Testis (tissue), 3 donors: Measurements from ENCODE around the gene CEMP1. TPM values are rescaled to one million over a fixed set of nuclear protein-coding genes. Genes with fewer than 3 reads are reported as not detected.
"Not testable (repeated sequence)": the region's sequence is repeated elsewhere in the genome, so short reads cannot be mapped to it uniquely, and the experiment has no call there.

Source experiments
- DNase-seq: peaks from one replicate; pipeline ENCODE4 v3.0.0-alpha.2; 2019
- H3K27ac ChIP-seq, 2 donors: fragments of 200-600 bp; sonication (generic); one replicate each; pipeline ENCODE4 v1.5.1; 2019
- H3K27me3 ChIP-seq: fragments of 200-600 bp; sonication (generic); one replicate; pipeline ENCODE4 v1.5.1; 2019
- H3K36me3 ChIP-seq: fragments of 200-600 bp; sonication (generic); one replicate; pipeline ENCODE4 v1.5.1; 2017; ENCODE audit warnings: low read depth; ENCODE audit errors: missing control alignments
- H3K4me1 ChIP-seq: fragments of 200-600 bp; sonication (generic); one replicate; pipeline ENCODE4 v1.5.1; 2019
- H3K4me3 ChIP-seq, 2 donors: fragments of 200-600 bp; sonication (generic); one replicate each; pipeline ENCODE4 v1.5.1; 2017 to 2019
- H3K9me3 ChIP-seq: fragments of 200-600 bp; sonication (generic); one replicate; pipeline ENCODE4 v1.5.1; 2017
- CTCF ChIP-seq, 3 experiments: fragments of 450-650 bp in 2 of 3; fragments of 200-600 bp in 1 of 3; sonication (generic) in 1 of 3; IDR thresholded peaks; one replicate each; pipeline ENCODE4 v1.5.1; 2016 to 2019; ENCODE audit warnings: antibody characterized with exemption in 3 of 3, mild to moderate bottlenecking in 2 of 3, moderate library complexity in 1 of 3
- POLR2A ChIP-seq: fragments of 450-650 bp; IDR thresholded peaks from one replicate; pipeline ENCODE4 v1.6.1; 2017; ENCODE audit warnings: antibody characterized with exemption, mild to moderate bottlenecking, moderate library complexity
- WGBS, 2 donors: methylation state at CpG; one replicate each; pipeline ENCODE4 v1.1.5; 2018; 5-methylcytosine and 5-hydroxymethylcytosine counted together
- intact Hi-C: fragments of 100-400 bp; cut with DNase I; formaldehyde crosslinking; loops from one replicate; pipeline ENCODE4 v1.15.1; 2023; ENCODE audit warnings: low total_unique reads
- polyA plus RNA-seq: library from polyadenylated mRNA; stranded (reverse); fragments of 350-450 nt; fragmentation: Illumina TruSeq; extraction: RNeasy Lipid Tissue Mini Kit (QIAGEN cat#74804); gene quantifications from one replicate; pipeline ENCODE4 v1.2.3, GENCODE V29; 2014; ENCODE audit warnings: low read depth, low replicate concordance; ENCODE audit not compliant: insufficient read depth
- total RNA-seq, 2 donors: library from RNA; depleted of rRNA; stranded (reverse); fragments of >200 nt; gene quantifications; one replicate each; pipeline ENCODE4 v1.2.3, GENCODE V29; 2016

The CEMP1 gene
- total and polyA plus RNA-seq, 3 donors from 2014 or later = 1.6 to 5.5 (median 5.4) TPM

- TF ChIP-seq CTCF (IDR thresholded peaks at IDR 0.05) = no peak
- TF ChIP-seq POLR2A = no peak
- H3K27me3 ChIP-seq = no peaks in the 10 kb centered on the region
- no peak overlapping the region for H3K27ac ChIP-seq
- intact Hi-C loops = no loop called here
- H3K4me1 ChIP-seq = peaks cover under 1% of the 10 kb centered on the region
- H3K36me3 ChIP-seq = no peaks in the 10 kb centered on the region
- 87 to 92% methylated on average over 11 of the region's 11 CpGs for WGBS, 2 donors
- no peak for DNase-seq
- H3K4me3 ChIP-seq = no peak overlapping the region
- H3K9me3 ChIP-seq = no peaks in the 10 kb centered on the region
Measured at GRCh38 chr16:2533912-2534311, 2.7 kb upstream of the CEMP1 start.

- H3K9me3 ChIP-seq, intact Hi-C loops, DNase-seq, H3K36me3 ChIP-seq, H3K27me3 ChIP-seq, H3K4me1 ChIP-seq: not testable (repeated sequence)
- H3K27ac ChIP-seq = peak overlapping the region; percentile 90 to 93
- 26 to 39% methylated on average over 16 of the region's 16 CpGs for WGBS, 2 donors
- H3K4me3 ChIP-seq = peak overlapping the region; percentile 59 to 73
Measured at GRCh38 chr16:2533142-2533755, 2.0 kb upstream of the CEMP1 start.

- Histone ChIP-seq H3K9me3 (no peaks in the 10 kb centered on the region), H3K36me3 (no peaks in the 10 kb centered on the region), H3K27ac (peak overlapping the region; percentile 90 to 93), H3K4me1 (no peaks in the 10 kb centered on the region), H3K27me3 (no peaks in the 10 kb centered on the region), H3K4me3 (peak overlapping the region; percentile 59 to 73)
- DNase-seq = peak; percentile 82
- TF ChIP-seq POLR2A (no peak), CTCF (IDR thresholded peaks at IDR 0.05) (no peak)
- 1% methylated on average over 33 to 37 of the region's 37 CpGs for WGBS, 2 donors
- intact Hi-C loops = no loop called here
Measured at GRCh38 chr16:2532494-2533141, 1.4 kb upstream of the CEMP1 start.

- Histone ChIP-seq H3K27ac (peak overlapping the region; percentile 90 to 93), H3K36me3 (no peaks in the 10 kb centered on the region), H3K27me3 (no peaks in the 10 kb centered on the region), H3K4me1 (no peaks in the 10 kb centered on the region), H3K9me3 (no peaks in the 10 kb centered on the region), H3K4me3 (peak overlapping the region; percentile 59 to 73)
- TF ChIP-seq CTCF (IDR thresholded peaks at IDR 0.05) (no peak), POLR2A (peak; percentile 63)
- 1 to 2% methylated on average over 15 to 84 of the region's 84 CpGs for WGBS, 2 donors
- intact Hi-C loops = no loop called here
- DNase-seq = peak; percentile 99
Measured at GRCh38 chr16:2531696-2532493, 687 bp upstream of the CEMP1 start.

GRCh38 chr16:2530629-2531318 lies 434 bp downstream of the CEMP1 start:
- intact Hi-C loops = no loop called here
- 77 to 80% methylated on average over 5 to 14 of the region's 14 CpGs for WGBS, 2 donors
- no peaks in the 10 kb centered on the region for H3K36me3 ChIP-seq
- H3K27ac ChIP-seq = peak overlapping the region in 1 of 2 donors; percentile 93
- DNase-seq = no peak
- no peak for TF ChIP-seq CTCF (IDR thresholded peaks at IDR 0.05)
- no peak for TF ChIP-seq POLR2A
- no peak overlapping the region for H3K4me3 ChIP-seq
- H3K27me3 ChIP-seq = no peaks in the 10 kb centered on the region
- H3K4me1 ChIP-seq = no peaks in the 10 kb centered on the region
- no peaks in the 10 kb centered on the region for H3K9me3 ChIP-seq
